ENCODE data around the gene CPNE5.

DNA sequence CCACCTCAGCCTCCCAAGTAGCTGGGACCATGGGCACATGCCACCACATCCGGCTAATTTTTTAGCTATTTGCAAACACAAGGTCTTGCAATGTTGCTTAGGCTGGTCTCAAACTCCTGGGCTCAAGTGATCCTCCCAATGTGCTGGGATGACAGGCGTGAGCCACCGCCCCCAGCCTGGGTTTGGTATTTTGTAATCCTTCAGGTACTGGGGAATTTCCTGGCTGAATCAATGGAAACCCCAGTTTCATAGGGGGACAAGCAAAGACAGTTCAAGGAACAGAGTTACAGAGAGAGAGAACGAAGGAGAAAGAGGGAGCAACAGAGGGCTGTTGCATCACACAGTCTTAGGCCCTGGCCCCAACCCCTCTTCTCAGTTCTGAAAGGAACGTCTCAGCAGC lies 105.9 kb downstream of the CPNE5 start:
- TF ChIP-seq CTCF (IDR thresholded peaks at IDR 0.05 in 8 of 11, conservative IDR thresholded peaks at IDR 0.05 in 3 of 11) (no peak), POLR2AphosphoS5 (IDR thresholded peaks at IDR 0.05) (no peak)

Measured in spleen (tissue), 7 donors.